ENCODE data around the gene INTS11.

The INTS11 gene

DNA sequence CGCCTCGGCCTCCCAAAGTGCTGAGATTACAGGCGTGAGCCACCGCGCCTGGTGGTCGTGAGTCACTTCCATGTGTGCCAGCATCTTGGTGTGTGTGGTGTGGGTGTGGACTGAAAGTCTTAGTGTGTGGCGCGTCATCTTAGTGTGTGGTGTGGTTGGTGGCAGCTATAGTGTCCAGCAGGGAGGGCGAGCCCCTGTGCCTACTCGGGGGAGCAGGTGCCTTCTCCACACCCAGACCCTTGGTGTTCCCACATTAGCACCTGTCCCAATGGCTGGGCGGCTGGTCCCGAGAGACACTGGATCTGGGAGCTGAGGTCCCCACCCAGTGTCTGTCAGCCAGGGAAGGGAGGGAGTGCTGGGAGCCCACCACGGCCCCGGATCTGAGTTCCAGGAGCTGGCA, 41.5 kb downstream of the INTS11 start:
- Histone ChIP-seq H3K4me1 (ENCODE audit: control insufficient read depth, insufficient read depth, low read length) (no peaks in the 10 kb centered on the region), H3K36me3 (ENCODE audit: control insufficient read depth in 2 of 2, insufficient read depth in 1 of 2, low read length in 2 of 2) (no peaks in the 10 kb centered on the region), H3K9me3 (ENCODE audit: control insufficient read depth, insufficient read depth, low read depth, low read length) (no peaks in the 10 kb centered on the region), H3K27ac (ENCODE audit: extremely low read depth, low read depth, low read length) (no peak overlapping the region), H3K4me3 (ENCODE audit: low read depth, low read length) (no peak overlapping the region)
- ChIA-PET CTCF (interaction anchor here (0.6 kb wide), 1 partner anchor 8 kb away, joined by 3 read pairs; no protein-coding TSS in a partner anchor), POLR2A (no interaction called here)
- TF ChIP-seq KLF1 (tag by site-specific recombination; IDR thresholded peaks at IDR 0.05): peak; percentile 60
- TF ChIP-seq ZNF366 (tag by site-specific recombination; conservative IDR thresholded peaks at IDR 0.05): no peak

DNA sequence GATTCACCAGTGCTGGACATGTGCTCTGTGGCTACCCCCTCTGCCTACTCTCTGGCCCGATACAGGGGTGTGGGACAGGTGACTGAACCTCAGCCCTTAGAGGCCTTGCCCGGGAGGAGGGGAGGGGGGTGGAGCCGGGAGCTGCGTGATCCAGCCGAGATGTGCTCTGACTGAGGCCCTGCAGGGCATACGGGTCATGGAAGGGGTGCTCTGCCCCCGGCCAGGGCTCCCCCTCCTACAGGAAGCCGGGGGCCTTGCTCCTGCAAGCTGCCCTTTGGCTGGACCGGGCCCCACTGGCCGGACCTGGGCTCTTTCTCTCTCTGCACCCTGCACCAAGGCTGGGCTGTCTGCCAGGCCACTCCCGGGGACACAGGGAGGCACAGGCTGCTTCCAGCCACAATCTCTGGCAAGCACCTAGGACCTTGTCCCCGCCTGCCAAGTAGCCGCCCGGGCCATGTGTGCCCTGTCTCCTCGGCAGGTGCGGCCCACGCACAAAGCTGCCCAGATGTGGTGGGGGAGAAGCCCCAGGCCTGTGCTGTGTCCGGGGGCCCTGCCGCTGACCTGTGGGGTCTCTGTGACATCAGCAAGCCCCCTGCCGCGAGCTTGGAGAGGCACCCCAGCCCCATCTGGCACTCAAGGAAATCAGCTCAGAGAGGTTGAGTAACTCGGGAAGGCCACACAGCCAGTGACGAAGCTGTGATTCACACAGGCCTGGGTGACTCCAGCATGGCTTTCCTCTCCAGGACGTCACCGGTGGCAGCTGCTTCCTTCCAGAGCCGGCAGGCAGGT, 42.7 kb downstream of the INTS11 start:
- H3K9me3 ChIP-seq (ENCODE audit: control insufficient read depth, insufficient read depth, low read depth, low read length): no peaks in the 10 kb centered on the region
- H3K36me3 ChIP-seq (ENCODE audit: control insufficient read depth in 2 of 2, insufficient read depth in 1 of 2, low read length in 2 of 2): no peaks in the 10 kb centered on the region
- POLR2A ChIA-PET: interaction anchor here (1.0 kb wide), 1 partner anchor 10 kb away, joined by 3 read pairs; no protein-coding TSS in a partner anchor
- H3K4me1 ChIP-seq (ENCODE audit: control insufficient read depth, insufficient read depth, low read length): no peaks in the 10 kb centered on the region
- no peak overlapping the region for H3K27ac ChIP-seq (ENCODE audit: extremely low read depth, low read depth, low read length)
- TF ChIP-seq ZNF768 (tag by site-specific recombination; IDR thresholded peaks at IDR 0.05): peak; percentile 96; the same call in 1 of the 2 replicates
- no peak for TF ChIP-seq ZFHX2 (tag by site-specific recombination; conservative IDR thresholded peaks at IDR 0.05)
- TF ChIP-seq YY2 (tag by site-specific recombination; IDR thresholded peaks at IDR 0.05): no peak
- TF ChIP-seq, protein P1, sequence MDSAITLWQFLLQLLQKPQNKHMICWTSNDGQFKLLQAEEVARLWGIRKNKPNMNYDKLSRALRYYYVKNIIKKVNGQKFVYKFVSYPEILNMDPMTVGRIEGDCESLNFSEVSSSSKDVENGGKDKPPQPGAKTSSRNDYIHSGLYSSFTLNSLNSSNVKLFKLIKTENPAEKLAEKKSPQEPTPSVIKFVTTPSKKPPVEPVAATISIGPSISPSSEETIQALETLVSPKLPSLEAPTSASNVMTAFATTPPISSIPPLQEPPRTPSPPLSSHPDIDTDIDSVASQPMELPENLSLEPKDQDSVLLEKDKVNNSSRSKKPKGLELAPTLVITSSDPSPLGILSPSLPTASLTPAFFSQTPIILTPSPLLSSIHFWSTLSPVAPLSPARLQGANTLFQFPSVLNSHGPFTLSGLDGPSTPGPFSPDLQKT (IDR thresholded peaks at IDR 0.05; ENCODE audit: borderline replicate concordance, low read depth, low read length): no peak
- no peak for TF ChIP-seq HOXD13 (CRISPR knock-in tag; IDR thresholded peaks at IDR 0.05; ENCODE audit: borderline replicate concordance)
- no peak for TF ChIP-seq ZNF391 (tag by site-specific recombination; IDR thresholded peaks at IDR 0.05; ENCODE audit: borderline replicate concordance, low read depth)
- TF ChIP-seq ZNF341 (tag by site-specific recombination; IDR thresholded peaks at IDR 0.05; ENCODE audit: low read depth): no peak
- no peak for TF ChIP-seq SALL2 (tag by site-specific recombination; IDR thresholded peaks at IDR 0.05; ENCODE audit: borderline replicate concordance)
- TF ChIP-seq ZBTB48 (tag by site-specific recombination; IDR thresholded peaks at IDR 0.05): no peak
- no peak for TF ChIP-seq MYNN (tag by site-specific recombination; IDR thresholded peaks at IDR 0.05; ENCODE audit: borderline replicate concordance)
- TF ChIP-seq KLF1 (tag by site-specific recombination; IDR thresholded peaks at IDR 0.05): 0 out of 2 replicates have a peak, but pooled peaks have one; percentile 13
- TF ChIP-seq SETDB1 (IDR thresholded peaks at IDR 0.05; ENCODE audit: insufficient read length, low read length): no peak
- TF ChIP-seq, protein P2, sequence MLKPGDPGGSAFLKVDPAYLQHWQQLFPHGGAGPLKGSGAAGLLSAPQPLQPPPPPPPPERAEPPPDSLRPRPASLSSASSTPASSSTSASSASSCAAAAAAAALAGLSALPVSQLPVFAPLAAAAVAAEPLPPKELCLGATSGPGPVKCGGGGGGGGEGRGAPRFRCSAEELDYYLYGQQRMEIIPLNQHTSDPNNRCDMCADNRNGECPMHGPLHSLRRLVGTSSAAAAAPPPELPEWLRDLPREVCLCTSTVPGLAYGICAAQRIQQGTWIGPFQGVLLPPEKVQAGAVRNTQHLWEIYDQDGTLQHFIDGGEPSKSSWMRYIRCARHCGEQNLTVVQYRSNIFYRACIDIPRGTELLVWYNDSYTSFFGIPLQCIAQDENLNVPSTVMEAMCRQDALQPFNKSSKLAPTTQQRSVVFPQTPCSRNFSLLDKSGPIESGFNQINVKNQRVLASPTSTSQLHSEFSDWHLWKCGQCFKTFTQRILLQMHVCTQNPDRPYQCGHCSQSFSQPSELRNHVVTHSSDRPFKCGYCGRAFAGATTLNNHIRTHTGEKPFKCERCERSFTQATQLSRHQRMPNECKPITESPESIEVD (tag by site-specific recombination; IDR thresholded peaks at IDR 0.05): no peak
- TF ChIP-seq ZNF366 (tag by site-specific recombination; conservative IDR thresholded peaks at IDR 0.05): no peak
- no peak for TF ChIP-seq OSR2 (tag by site-specific recombination; IDR thresholded peaks at IDR 0.05)
- TF ChIP-seq ZNF654 (tag by site-specific recombination; IDR thresholded peaks at IDR 0.05; ENCODE audit: low read depth): no peak
- TF ChIP-seq, protein P3, sequence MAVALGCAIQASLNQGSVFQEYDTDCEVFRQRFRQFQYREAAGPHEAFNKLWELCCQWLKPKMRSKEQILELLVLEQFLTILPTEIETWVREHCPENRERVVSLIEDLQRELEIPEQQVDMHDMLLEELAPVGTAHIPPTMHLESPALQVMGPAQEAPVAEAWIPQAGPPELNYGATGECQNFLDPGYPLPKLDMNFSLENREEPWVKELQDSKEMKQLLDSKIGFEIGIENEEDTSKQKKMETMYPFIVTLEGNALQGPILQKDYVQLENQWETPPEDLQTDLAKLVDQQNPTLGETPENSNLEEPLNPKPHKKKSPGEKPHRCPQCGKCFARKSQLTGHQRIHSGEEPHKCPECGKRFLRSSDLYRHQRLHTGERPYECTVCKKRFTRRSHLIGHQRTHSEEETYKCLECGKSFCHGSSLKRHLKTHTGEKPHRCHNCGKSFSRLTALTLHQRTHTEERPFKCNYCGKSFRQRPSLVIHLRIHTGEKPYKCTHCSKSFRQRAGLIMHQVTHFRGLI (tag by site-specific recombination; IDR thresholded peaks at IDR 0.05): no peak
- TF ChIP-seq, protein P4, sequence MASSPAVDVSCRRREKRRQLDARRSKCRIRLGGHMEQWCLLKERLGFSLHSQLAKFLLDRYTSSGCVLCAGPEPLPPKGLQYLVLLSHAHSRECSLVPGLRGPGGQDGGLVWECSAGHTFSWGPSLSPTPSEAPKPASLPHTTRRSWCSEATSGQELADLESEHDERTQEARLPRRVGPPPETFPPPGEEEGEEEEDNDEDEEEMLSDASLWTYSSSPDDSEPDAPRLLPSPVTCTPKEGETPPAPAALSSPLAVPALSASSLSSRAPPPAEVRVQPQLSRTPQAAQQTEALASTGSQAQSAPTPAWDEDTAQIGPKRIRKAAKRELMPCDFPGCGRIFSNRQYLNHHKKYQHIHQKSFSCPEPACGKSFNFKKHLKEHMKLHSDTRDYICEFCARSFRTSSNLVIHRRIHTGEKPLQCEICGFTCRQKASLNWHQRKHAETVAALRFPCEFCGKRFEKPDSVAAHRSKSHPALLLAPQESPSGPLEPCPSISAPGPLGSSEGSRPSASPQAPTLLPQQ (tag by site-specific recombination; IDR thresholded peaks at IDR 0.05): 0 out of 2 replicates have a peak, but pooled peaks have one; percentile 25
- TF ChIP-seq, protein P5, sequence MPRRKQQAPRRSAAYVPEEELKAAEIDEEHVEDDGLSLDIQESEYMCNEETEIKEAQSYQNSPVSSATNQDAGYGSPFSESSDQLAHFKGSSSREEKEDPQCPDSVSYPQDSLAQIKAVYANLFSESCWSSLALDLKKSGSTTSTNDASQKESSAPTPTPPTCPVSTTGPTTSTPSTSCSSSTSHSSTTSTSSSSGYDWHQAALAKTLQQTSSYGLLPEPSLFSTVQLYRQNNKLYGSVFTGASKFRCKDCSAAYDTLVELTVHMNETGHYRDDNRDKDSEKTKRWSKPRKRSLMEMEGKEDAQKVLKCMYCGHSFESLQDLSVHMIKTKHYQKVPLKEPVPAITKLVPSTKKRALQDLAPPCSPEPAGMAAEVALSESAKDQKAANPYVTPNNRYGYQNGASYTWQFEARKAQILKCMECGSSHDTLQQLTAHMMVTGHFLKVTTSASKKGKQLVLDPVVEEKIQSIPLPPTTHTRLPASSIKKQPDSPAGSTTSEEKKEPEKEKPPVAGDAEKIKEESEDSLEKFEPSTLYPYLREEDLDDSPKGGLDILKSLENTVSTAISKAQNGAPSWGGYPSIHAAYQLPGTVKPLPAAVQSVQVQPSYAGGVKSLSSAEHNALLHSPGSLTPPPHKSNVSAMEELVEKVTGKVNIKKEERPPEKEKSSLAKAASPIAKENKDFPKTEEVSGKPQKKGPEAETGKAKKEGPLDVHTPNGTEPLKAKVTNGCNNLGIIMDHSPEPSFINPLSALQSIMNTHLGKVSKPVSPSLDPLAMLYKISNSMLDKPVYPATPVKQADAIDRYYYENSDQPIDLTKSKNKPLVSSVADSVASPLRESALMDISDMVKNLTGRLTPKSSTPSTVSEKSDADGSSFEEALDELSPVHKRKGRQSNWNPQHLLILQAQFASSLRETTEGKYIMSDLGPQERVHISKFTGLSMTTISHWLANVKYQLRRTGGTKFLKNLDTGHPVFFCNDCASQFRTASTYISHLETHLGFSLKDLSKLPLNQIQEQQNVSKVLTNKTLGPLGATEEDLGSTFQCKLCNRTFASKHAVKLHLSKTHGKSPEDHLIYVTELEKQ (tag by site-specific recombination; IDR thresholded peaks at IDR 0.05; ENCODE audit: borderline replicate concordance): no peak
- CTCF ChIA-PET: interaction anchor here (0.6 to 0.9 kb wide), 2 partner anchors 9 to 21 kb away, joined by 3 to 5 read pairs; no protein-coding TSS in a partner anchor
- H3K4me3 ChIP-seq (ENCODE audit: low read depth, low read length): no peak overlapping the region

All from HEK293 (cell line).